Stimulated activated CD8-positive, alpha-beta memory T cell treated with anti-CD3 and anti-CD28 coated beads, Interleukin-7, amount 100 ng/mL, for 24 hours (primary cell): ENCODE measurements around the gene UBE2Q2.
"Not testable (repeated sequence)": the region's sequence is repeated elsewhere in the genome, so short reads cannot be mapped to it uniquely, and the experiment has no call there.

Experiments used
- DNase-seq: peaks from one replicate; pipeline ENCODE4 v3.0.0-alpha.2; 2020; ENCODE audit warnings: low read depth

UBE2Q2 gene

GRCh38 chr15:75842722-75843677 lies at the start of gene UBE2Q2:
UBE2Q2 (plus strand) TSS chr15:75843447; CDS start chr15:75843667, 220 bp downstream.
- peak; percentile 39 for DNase-seq

- DNase-seq: no peak
Measured at GRCh38 chr15:75796321-75796720, 46.9 kb upstream of the UBE2Q2 start.

- not testable (repeated sequence) for DNase-seq
Measured at GRCh38 chr15:75797146-75797545, 46.1 kb upstream of the UBE2Q2 start.

GRCh38 chr15:75799190-75799589 lies 44.1 kb upstream of the UBE2Q2 start:
- DNase-seq: no peak

- not testable (repeated sequence) for DNase-seq
Measured at GRCh38 chr15:75800409-75800808, 42.8 kb upstream of the UBE2Q2 start.

GRCh38 chr15:75801859-75802593 lies 41.2 kb upstream of the UBE2Q2 start:
- peak; percentile 58 for DNase-seq

- not testable (repeated sequence) for DNase-seq
Measured at GRCh38 chr15:75807486-75807885, 35.8 kb upstream of the UBE2Q2 start.

- DNase-seq: not testable (repeated sequence)
Measured at GRCh38 chr15:75808009-75808408, 35.2 kb upstream of the UBE2Q2 start.

GRCh38 chr15:75808563-75808962 lies 34.7 kb upstream of the UBE2Q2 start:
- no peak for DNase-seq

GRCh38 chr15:75809986-75810750 lies 33.1 kb upstream of the UBE2Q2 start:
- no peak for DNase-seq

GRCh38 chr15:75810874-75811498 lies 32.3 kb upstream of the UBE2Q2 start:
- DNase-seq: no peak

GRCh38 chr15:75811626-75812025 lies 31.6 kb upstream of the UBE2Q2 start:
- DNase-seq: no peak

- DNase-seq: no peak
Measured at GRCh38 chr15:75814794-75815193, 28.5 kb upstream of the UBE2Q2 start.

- DNase-seq: no peak
Measured at GRCh38 chr15:75815811-75816719, 27.2 kb upstream of the UBE2Q2 start.

- DNase-seq: no peak
Measured at GRCh38 chr15:75817138-75817935, 25.9 kb upstream of the UBE2Q2 start.

- no peak for DNase-seq
Measured at GRCh38 chr15:75820206-75820605, 23.0 kb upstream of the UBE2Q2 start.

- DNase-seq: no peak
Measured at GRCh38 chr15:75821786-75822345, 21.4 kb upstream of the UBE2Q2 start.

GRCh38 chr15:75822685-75823278 lies 20.5 kb upstream of the UBE2Q2 start:
- no peak for DNase-seq
